Liver (tissue), 9 donors: ENCODE results near the gene SMOC2. TPM values are rescaled to one million over a fixed set of nuclear protein-coding genes. Genes with fewer than 3 reads are reported as not detected.

Experiments
- DNase-seq: peaks from one replicate; pipeline ENCODE4 v3.0.0-alpha.2; 2017; ENCODE audit warnings: low spot score
- H3K27ac ChIP-seq, 2 donors: one replicate each; pipeline ENCODE4 v1.7.0; 2013; ENCODE audit warnings: inconsistent platforms in 2 of 2, low read length in 2 of 2, control low read depth in 1 of 2, low read depth in 1 of 2, mild to moderate bottlenecking in 1 of 2
- H3K27me3 ChIP-seq, 4 donors: one replicate each; pipeline versions ENCODE4 v1.6.1 to v1.7.0; 2013; ENCODE audit warnings: low read length in 3 of 4, inconsistent platforms in 1 of 4, mild to moderate bottlenecking in 1 of 4, moderate library complexity in 1 of 4; ENCODE audit not compliant: control insufficient read depth in 4 of 4, insufficient read depth in 4 of 4
- H3K36me3 ChIP-seq, 4 donors: one replicate each; pipeline versions ENCODE4 v1.6.1 to v1.7.0; 2013; ENCODE audit warnings: low read length in 3 of 4, mild to moderate bottlenecking in 3 of 4, low read depth in 1 of 4, moderate library complexity in 1 of 4; ENCODE audit not compliant: control insufficient read depth in 4 of 4, insufficient read depth in 3 of 4
- H3K4me1 ChIP-seq, 4 donors: one replicate each; pipeline versions ENCODE4 v1.6.1 to v1.7.0; 2013; ENCODE audit warnings: low read length in 3 of 4, mild to moderate bottlenecking in 3 of 4, moderate library complexity in 1 of 4; ENCODE audit not compliant: control insufficient read depth in 4 of 4, insufficient read depth in 4 of 4
- H3K4me3 ChIP-seq, 3 donors: one replicate each; pipeline versions ENCODE4 v1.6.1 to v1.7.0; 2013; ENCODE audit warnings: low read length in 3 of 3, control low read depth in 1 of 3, low read depth in 1 of 3, mild to moderate bottlenecking in 1 of 3
- H3K9ac ChIP-seq, 2 donors: one replicate each; pipeline ENCODE4 v1.7.0; 2013; ENCODE audit warnings: low read length in 2 of 2, mild to moderate bottlenecking in 2 of 2, moderate library complexity in 2 of 2, control low read depth in 1 of 2, low read depth in 1 of 2
- H3K9me3 ChIP-seq, 4 donors: one replicate each; pipeline versions ENCODE4 v1.6.1 to v1.7.0; 2013; ENCODE audit warnings: low read length in 3 of 4; ENCODE audit not compliant: control insufficient read depth in 4 of 4
- EGR1 ChIP-seq, 2 donors: IDR thresholded peaks; 2 replicates each; pipeline ENCODE4 v1.6.1; 2016 to 2018; ENCODE audit warnings: antibody characterized with exemption in 2 of 2, low read depth in 2 of 2
- FOXA1 ChIP-seq: IDR thresholded peaks from 2 replicates; pipeline ENCODE4 v1.6.1; 2016; ENCODE audit warnings: antibody characterized with exemption
- FOXA2 ChIP-seq: IDR thresholded peaks from 2 replicates; pipeline ENCODE4 v1.6.1; 2016; ENCODE audit warnings: antibody characterized with exemption
- GABPA ChIP-seq, 2 donors: IDR thresholded peaks in 1 of 2; conservative IDR thresholded peaks in 1 of 2; 2 replicates each; pipeline ENCODE4 v1.6.1; 2016; ENCODE audit warnings: antibody characterized with exemption in 2 of 2, mild to moderate bottlenecking in 1 of 2, moderate library complexity in 1 of 2
- HNF4A ChIP-seq, 2 donors: conservative IDR thresholded peaks; 2 replicates each; pipeline ENCODE4 v1.6.1; 2016; ENCODE audit warnings: antibody characterized with exemption in 2 of 2, mild to moderate bottlenecking in 2 of 2
- HNF4G ChIP-seq: IDR thresholded peaks from 2 replicates; pipeline ENCODE4 v1.6.1; 2016; ENCODE audit warnings: antibody characterized with exemption
- JUND ChIP-seq, 2 donors: IDR thresholded peaks; 2 replicates each; pipeline ENCODE4 v1.6.1; 2016; ENCODE audit warnings: antibody characterized with exemption in 2 of 2
- NR2F2 ChIP-seq: IDR thresholded peaks from 2 replicates; pipeline ENCODE4 v1.6.1; 2016; ENCODE audit warnings: antibody characterized with exemption
- RAD21 ChIP-seq, 2 donors: IDR thresholded peaks; 2 replicates each; pipeline ENCODE4 v1.6.1; 2016; ENCODE audit warnings: antibody characterized with exemption in 2 of 2, mild to moderate bottlenecking in 2 of 2
- RXRA ChIP-seq, 2 donors: IDR thresholded peaks; 2 replicates each; pipeline ENCODE4 v1.6.1; 2017 to 2018; ENCODE audit warnings: antibody characterized with exemption in 2 of 2, mild to moderate bottlenecking in 1 of 2
- SP1 ChIP-seq: IDR thresholded peaks from 2 replicates; pipeline ENCODE4 v1.6.1; 2018; ENCODE audit warnings: antibody characterized with exemption, mild to moderate bottlenecking
- TAF1 ChIP-seq: conservative IDR thresholded peaks from 2 replicates; pipeline ENCODE4 v1.6.1; 2016; ENCODE audit warnings: antibody characterized with exemption, mild to moderate bottlenecking
- YY1 ChIP-seq: IDR thresholded peaks from 2 replicates; pipeline ENCODE4 v1.6.1; 2016; ENCODE audit warnings: antibody characterized with exemption, mild to moderate bottlenecking
- WGBS: extraction: QIAGEN DNeasy Blood & Tissue Kit; methylation state at CpG from one replicate; pipeline ENCODE4 v1.1.7; 2013; 5-methylcytosine and 5-hydroxymethylcytosine counted together
- polyA plus RNA-seq, 2 donors: library from polyadenylated mRNA; stranded (reverse) in 1 of 2; unstranded in 1 of 2; fragments of 200-250 nt in 1 of 2; fragments of >200 nt in 1 of 2; fragmentation: Nextera tagmentation in 1 of 2; extraction: Ambion mirVana in 1 of 2; gene quantifications; one replicate each; pipeline versions ENCODE4 v1.2.1 to v1.2.3, GENCODE V29; 2013 to 2015
- total RNA-seq, 2 donors: library from RNA; depleted of rRNA; stranded (reverse); fragments of >200 nt; gene quantifications; one replicate each; pipeline ENCODE4 v1.2.3, GENCODE V29; 2014
- TF ChIP-seq, protein P1 (sequence below): IDR thresholded peaks from 2 replicates; pipeline ENCODE4 v1.6.1; 2016; ENCODE audit warnings: antibody characterized with exemption
- TF ChIP-seq, protein P2 (sequence below): IDR thresholded peaks from 2 replicates; pipeline ENCODE4 v1.6.1; 2016; ENCODE audit warnings: antibody characterized with exemption
- donor health status: healthy.
- donor health status: healthy.
- donor health status: healthy.
- donor health status: healthy.
- donor health status: healthy.

The SMOC2 gene
- total and polyA plus RNA-seq, 4 donors: 0.23 to 1.9 (median 1.1) TPM

DNA sequence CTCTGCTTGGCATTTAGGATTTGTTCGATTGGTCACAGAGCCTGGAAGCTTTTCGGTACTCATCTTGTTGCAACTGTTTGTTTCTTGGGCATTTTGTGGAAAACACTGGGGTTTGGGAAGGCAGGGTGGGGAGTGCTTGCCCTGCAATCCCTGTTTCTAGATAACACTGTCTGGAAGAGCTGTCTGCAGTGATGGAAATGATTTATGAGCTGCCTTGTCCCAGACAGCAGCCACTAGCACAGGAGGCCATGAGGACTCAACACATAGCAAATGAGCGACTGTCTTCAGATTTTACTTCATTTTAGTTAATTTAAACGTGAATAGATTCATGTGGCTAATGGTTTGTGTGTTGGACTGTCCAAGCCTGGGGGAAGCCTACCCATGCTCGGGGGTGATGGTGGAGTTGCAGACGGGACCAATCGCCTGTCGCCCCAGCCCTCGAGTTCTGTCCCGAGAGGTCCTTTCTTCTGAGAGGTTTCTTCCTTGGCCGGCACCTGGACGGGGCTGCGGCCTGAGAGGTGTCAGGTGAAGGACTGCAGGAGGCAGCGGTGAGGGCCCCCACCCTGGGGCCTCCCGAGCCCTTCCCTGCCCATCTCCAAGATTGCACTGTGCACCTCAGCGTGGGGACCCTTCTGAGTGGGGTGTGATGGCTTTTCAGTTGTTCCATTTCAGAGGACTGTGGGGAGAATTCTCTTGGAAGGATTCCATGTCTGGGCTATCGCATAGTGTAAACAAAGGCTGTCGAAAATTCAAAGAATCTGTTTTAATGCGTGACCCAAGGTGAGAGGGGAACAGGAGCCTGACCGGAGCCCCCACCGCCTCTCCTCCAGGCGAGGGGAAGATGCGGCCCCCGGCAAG, 55.4 kb downstream of the SMOC2 start:
- TF ChIP-seq HNF4G (no peak), TAF1 (no peak), FOXA1 (no peak), EGR1 (IDR thresholded peaks at IDR 0.05; ENCODE audit: low read depth in 2 of 2) (no peak), RXRA (IDR thresholded peaks at IDR 0.05) (no peak), GABPA (IDR thresholded peaks at IDR 0.05 in 1 of 2, conservative IDR thresholded peaks at IDR 0.05 in 1 of 2) (no peak), NR2F2 (no peak), SP1 (no peak), JUND (IDR thresholded peaks at IDR 0.05) (no peak), RAD21 (IDR thresholded peaks at IDR 0.05) (no peak)
- TF ChIP-seq, protein P1, sequence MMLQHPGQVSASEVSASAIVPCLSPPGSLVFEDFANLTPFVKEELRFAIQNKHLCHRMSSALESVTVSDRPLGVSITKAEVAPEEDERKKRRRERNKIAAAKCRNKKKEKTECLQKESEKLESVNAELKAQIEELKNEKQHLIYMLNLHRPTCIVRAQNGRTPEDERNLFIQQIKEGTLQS: no peak
- TF ChIP-seq, protein P2, sequence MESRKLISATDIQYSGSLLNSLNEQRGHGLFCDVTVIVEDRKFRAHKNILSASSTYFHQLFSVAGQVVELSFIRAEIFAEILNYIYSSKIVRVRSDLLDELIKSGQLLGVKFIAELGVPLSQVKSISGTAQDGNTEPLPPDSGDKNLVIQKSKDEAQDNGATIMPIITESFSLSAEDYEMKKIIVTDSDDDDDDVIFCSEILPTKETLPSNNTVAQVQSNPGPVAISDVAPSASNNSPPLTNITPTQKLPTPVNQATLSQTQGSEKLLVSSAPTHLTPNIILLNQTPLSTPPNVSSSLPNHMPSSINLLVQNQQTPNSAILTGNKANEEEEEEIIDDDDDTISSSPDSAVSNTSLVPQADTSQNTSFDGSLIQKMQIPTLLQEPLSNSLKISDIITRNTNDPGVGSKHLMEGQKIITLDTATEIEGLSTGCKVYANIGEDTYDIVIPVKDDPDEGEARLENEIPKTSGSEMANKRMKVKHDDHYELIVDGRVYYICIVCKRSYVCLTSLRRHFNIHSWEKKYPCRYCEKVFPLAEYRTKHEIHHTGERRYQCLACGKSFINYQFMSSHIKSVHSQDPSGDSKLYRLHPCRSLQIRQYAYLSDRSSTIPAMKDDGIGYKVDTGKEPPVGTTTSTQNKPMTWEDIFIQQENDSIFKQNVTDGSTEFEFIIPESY: no peak
- Histone ChIP-seq H3K4me3 (no peak overlapping the region), H3K27me3 (peaks cover 0 to 5% (median 0%) of the 10 kb centered on the region in 4 donors), H3K4me1 (no peaks in the 10 kb centered on the region), H3K9ac (no peak overlapping the region), H3K27ac (no peak overlapping the region), H3K36me3 (no peaks in the 10 kb centered on the region), H3K9me3 (no peaks in the 10 kb centered on the region)
- 68% methylated on average over 24 of the region's 24 CpGs for WGBS
- DNase-seq: no peak

DNA sequence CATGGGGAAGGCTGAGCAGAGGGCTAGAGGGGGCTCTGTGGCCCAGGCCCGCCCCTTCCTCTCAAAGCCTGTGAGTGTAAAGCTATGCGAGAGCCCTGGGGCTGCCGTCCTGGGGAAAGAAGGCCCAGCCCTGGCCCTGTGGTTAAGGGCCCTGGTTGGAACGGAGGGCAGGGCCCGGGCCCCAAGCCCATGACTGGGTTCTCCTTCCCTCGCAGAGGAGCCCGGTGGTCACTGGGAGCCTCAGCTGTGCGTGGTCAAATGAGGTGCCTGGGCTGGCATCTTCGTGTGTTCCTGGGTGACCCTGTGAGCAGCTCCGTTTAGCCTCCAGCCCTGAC, 56.0 kb downstream of the SMOC2 start:
- TF ChIP-seq FOXA2: no peak
- TF ChIP-seq YY1: no peak
- no peak for TF ChIP-seq GABPA (IDR thresholded peaks at IDR 0.05 in 1 of 2, conservative IDR thresholded peaks at IDR 0.05 in 1 of 2)
- no peak for TF ChIP-seq TAF1
- no peak for TF ChIP-seq NR2F2
- TF ChIP-seq, protein P2: no peak
- TF ChIP-seq HNF4A (conservative IDR thresholded peaks at IDR 0.05): no peak
- no peak for TF ChIP-seq EGR1 (IDR thresholded peaks at IDR 0.05; ENCODE audit: low read depth in 2 of 2)
- TF ChIP-seq FOXA1: no peak
- TF ChIP-seq SP1: no peak
- WGBS: 83% methylated on average over 10 of the region's 10 CpGs
- no peaks in the 10 kb centered on the region for H3K9me3 ChIP-seq
- H3K36me3 ChIP-seq: no peaks in the 10 kb centered on the region
- peaks cover 0 to 5% (median 0%) of the 10 kb centered on the region in 4 donors for H3K27me3 ChIP-seq
- H3K27ac ChIP-seq: no peak overlapping the region
- H3K4me1 ChIP-seq: no peaks in the 10 kb centered on the region
- no peak for DNase-seq
- no peak overlapping the region for H3K9ac ChIP-seq
- H3K4me3 ChIP-seq: no peak overlapping the region
